NT2/D1 (cell line): ENCODE results near the gene IQSEC1.

Experiments
- SUZ12 ChIP-seq: IDR thresholded peaks from 2 replicates; pipeline ENCODE4 v1.6.1; 2011; ENCODE audit not compliant: insufficient read length, insufficient read depth; ENCODE audit errors: extremely low read depth
- YY1 ChIP-seq: IDR thresholded peaks from 2 replicates; pipeline ENCODE4 v1.6.1; 2011; ENCODE audit not compliant: insufficient read length, insufficient read depth

DNA sequence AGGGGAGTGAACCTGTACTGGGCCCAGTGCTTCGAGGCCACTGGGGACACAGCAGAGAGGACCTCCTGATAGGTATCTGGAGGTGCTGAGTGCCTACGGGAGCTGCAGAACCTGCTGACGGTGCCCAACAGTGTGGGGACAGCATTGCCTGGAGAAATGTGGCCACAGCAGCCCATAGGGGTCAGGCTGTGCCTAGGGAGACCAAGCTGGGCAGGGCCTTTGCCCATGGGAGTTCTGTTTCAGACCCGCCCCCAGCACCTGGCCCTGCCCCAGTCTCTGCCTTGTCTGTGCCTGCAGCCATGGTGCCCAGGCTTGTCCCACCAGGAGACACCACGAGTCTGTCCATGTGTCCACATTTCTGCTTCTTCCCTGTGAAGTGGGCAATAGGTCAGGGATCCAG is 216.6 kb downstream of the IQSEC1 start:
- TF ChIP-seq YY1, result no peak
- TF ChIP-seq SUZ12, result no peak
